ENCODE data around the gene ASZ1.

Gene ASZ1

GRCh38 chr7:117323305-117323850 is 103.9 kb downstream of the ASZ1 start:
- Histone ChIP-seq H3K4me3 (ENCODE audit: low read length) (no peak overlapping the region), H3K27me3 (ENCODE audit: low read depth, low read length) (no peaks in the 10 kb centered on the region), H2AFZ (ENCODE audit: low read depth, low read length) (no peak overlapping the region), H3K27ac (ENCODE audit: low read length) (no peak overlapping the region), H3K36me3 (replicated peaks; ENCODE audit: low read depth, low read length) (no peaks in the 10 kb centered on the region), H3K9me3 (ENCODE audit: insufficient read depth, low read length) (no peaks in the 10 kb centered on the region), H3K4me2 (ENCODE audit: low read length) (no peak overlapping the region), H3K9ac (ENCODE audit: low read length) (no peak overlapping the region), H4K20me1 (ENCODE audit: insufficient read depth, low read length) (no peaks in the 10 kb centered on the region), H3K4me1 (ENCODE audit: low read length) (no peaks in the 10 kb centered on the region), H3K79me2 (ENCODE audit: low read length) (no peaks in the 10 kb centered on the region)
- TF ChIP-seq, protein P1, sequence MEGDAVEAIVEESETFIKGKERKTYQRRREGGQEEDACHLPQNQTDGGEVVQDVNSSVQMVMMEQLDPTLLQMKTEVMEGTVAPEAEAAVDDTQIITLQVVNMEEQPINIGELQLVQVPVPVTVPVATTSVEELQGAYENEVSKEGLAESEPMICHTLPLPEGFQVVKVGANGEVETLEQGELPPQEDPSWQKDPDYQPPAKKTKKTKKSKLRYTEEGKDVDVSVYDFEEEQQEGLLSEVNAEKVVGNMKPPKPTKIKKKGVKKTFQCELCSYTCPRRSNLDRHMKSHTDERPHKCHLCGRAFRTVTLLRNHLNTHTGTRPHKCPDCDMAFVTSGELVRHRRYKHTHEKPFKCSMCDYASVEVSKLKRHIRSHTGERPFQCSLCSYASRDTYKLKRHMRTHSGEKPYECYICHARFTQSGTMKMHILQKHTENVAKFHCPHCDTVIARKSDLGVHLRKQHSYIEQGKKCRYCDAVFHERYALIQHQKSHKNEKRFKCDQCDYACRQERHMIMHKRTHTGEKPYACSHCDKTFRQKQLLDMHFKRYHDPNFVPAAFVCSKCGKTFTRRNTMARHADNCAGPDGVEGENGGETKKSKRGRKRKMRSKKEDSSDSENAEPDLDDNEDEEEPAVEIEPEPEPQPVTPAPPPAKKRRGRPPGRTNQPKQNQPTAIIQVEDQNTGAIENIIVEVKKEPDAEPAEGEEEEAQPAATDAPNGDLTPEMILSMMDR (IDR thresholded peaks at IDR 0.05; ENCODE audit: low read depth, low read length) = no peak
- TF ChIP-seq EZH2phosphoT487 (IDR thresholded peaks at IDR 0.05; ENCODE audit: low read depth) = no peak

DNA sequence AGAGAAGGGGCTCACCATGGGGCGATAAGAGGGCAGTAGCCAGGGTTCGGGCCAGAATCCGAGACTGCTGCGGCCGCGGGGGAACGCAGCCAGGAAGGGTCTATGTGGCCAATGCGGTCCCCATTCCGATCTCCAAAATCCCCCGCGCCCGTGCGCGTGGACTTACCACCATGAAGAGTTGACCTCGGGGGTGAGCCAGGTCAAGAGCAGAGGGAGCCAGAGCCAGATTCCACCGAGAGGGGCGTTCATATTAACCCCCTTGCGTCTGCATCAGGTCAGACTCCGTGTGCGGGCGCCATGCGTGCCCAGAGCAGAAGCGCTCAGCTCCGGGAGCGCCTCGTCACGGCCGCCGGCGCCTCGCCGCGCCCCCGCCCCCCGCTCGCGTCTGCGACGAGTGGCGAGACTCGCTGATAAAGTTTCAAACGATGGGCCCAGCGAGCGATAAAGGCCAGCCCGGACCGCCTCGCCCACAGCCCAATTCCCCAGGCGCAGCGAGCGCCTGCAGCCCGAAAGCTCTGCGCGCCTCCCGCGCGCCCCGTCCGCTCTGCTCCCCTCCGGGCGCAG is 104.5 kb downstream of the ASZ1 start, which contains the start of gene WNT2:
TSS of gene WNT2 (minus strand) at position 318 of the 564 bp plus-strand sequence. CDS start at position 249, 69 bp downstream.
- Histone ChIP-seq H3K27me3 (ENCODE audit: low read depth, low read length) (no peaks in the 10 kb centered on the region), H3K27ac (ENCODE audit: low read length) (no peak within 1 kb of the TSS), H3K4me1 (ENCODE audit: low read length) (no peaks in the 10 kb centered on the region), H3K36me3 (replicated peaks; ENCODE audit: low read depth, low read length) (no peaks in the 10 kb centered on the region), H3K9me3 (ENCODE audit: insufficient read depth, low read length) (no peaks in the 10 kb centered on the region), H3K4me3 (ENCODE audit: low read length) (no peak within 1 kb of the TSS), H3K9ac (ENCODE audit: low read length) (no peak within 1 kb of the TSS), H3K79me2 (ENCODE audit: low read length) (no peaks in the 10 kb centered on the region), H2AFZ (ENCODE audit: low read depth, low read length) (no peak within 1 kb of the TSS), H3K4me2 (ENCODE audit: low read length) (no peak within 1 kb of the TSS), H4K20me1 (ENCODE audit: insufficient read depth, low read length) (no peaks in the 10 kb centered on the region)
- TF ChIP-seq, protein P1 (IDR thresholded peaks at IDR 0.05; ENCODE audit: low read depth, low read length) = no peak
- no peak for TF ChIP-seq EZH2phosphoT487 (IDR thresholded peaks at IDR 0.05; ENCODE audit: low read depth)

GRCh38 chr7:117320523-117320922 is 106.8 kb downstream of the ASZ1 start:
- Histone ChIP-seq H3K27me3 (ENCODE audit: low read depth, low read length) (no peaks in the 10 kb centered on the region), H3K36me3 (replicated peaks; ENCODE audit: low read depth, low read length) (no peaks in the 10 kb centered on the region), H3K9ac (ENCODE audit: low read length) (no peak overlapping the region), H4K20me1 (ENCODE audit: insufficient read depth, low read length) (no peaks in the 10 kb centered on the region), H3K4me3 (ENCODE audit: low read length) (no peak overlapping the region), H3K27ac (ENCODE audit: low read length) (no peak overlapping the region), H3K4me2 (ENCODE audit: low read length) (no peak overlapping the region), H3K79me2 (ENCODE audit: low read length) (no peaks in the 10 kb centered on the region), H3K9me3 (ENCODE audit: insufficient read depth, low read length) (no peaks in the 10 kb centered on the region), H2AFZ (ENCODE audit: low read depth, low read length) (no peak overlapping the region), H3K4me1 (ENCODE audit: low read length) (no peaks in the 10 kb centered on the region)
- TF ChIP-seq EZH2phosphoT487 (IDR thresholded peaks at IDR 0.05; ENCODE audit: low read depth) = no peak
- TF ChIP-seq, protein P1 (IDR thresholded peaks at IDR 0.05; ENCODE audit: low read depth, low read length) = no peak

GRCh38 chr7:117319181-117319580 is 108.1 kb downstream of the ASZ1 start:
- H3K79me2 ChIP-seq (ENCODE audit: low read length) = no peaks in the 10 kb centered on the region
- no peaks in the 10 kb centered on the region for H3K27me3 ChIP-seq (ENCODE audit: low read depth, low read length)
- no peaks in the 10 kb centered on the region for H3K4me1 ChIP-seq (ENCODE audit: low read length)

More at GRCh38 chr7:117319181-117319580, 108.1 kb downstream of the ASZ1 start:
- Histone ChIP-seq H4K20me1 (ENCODE audit: insufficient read depth, low read length) (no peaks in the 10 kb centered on the region), H3K4me2 (ENCODE audit: low read length) (no peak overlapping the region), H3K27ac (ENCODE audit: low read length) (no peak overlapping the region), H3K9me3 (ENCODE audit: insufficient read depth, low read length) (no peaks in the 10 kb centered on the region), H2AFZ (ENCODE audit: low read depth, low read length) (no peak overlapping the region), H3K9ac (ENCODE audit: low read length) (no peak overlapping the region), H3K4me3 (ENCODE audit: low read length) (no peak overlapping the region), H3K36me3 (replicated peaks; ENCODE audit: low read depth, low read length) (no peaks in the 10 kb centered on the region)
- no peak for TF ChIP-seq EZH2phosphoT487 (IDR thresholded peaks at IDR 0.05; ENCODE audit: low read depth)
- TF ChIP-seq, protein P1 (IDR thresholded peaks at IDR 0.05; ENCODE audit: low read depth, low read length) = no peak

Data from OCI-LY3 (cell line).